Articular chondrocyte of knee joint (primary cell): ENCODE data around the gene CBX7. TPM values are rescaled to one million over a fixed set of nuclear protein-coding genes. Genes with fewer than 3 reads are reported as not detected.

Source experiments
- small RNA-seq: library from RNA; depleted of rRNA; stranded (forward); fragments of <200 nt; gene quantifications from one replicate; pipeline ENCODE3, GENCODE V24; 2012
- total RNA-seq: library from RNA; depleted of rRNA; stranded (reverse); fragments of >200 nt; gene quantifications from 2 replicates; pipeline ENCODE4 v1.2.3, GENCODE V29; 2012

Gene CBX7
- 10.7 and 11.9 TPM in 2 replicates for total RNA-seq

DNA sequence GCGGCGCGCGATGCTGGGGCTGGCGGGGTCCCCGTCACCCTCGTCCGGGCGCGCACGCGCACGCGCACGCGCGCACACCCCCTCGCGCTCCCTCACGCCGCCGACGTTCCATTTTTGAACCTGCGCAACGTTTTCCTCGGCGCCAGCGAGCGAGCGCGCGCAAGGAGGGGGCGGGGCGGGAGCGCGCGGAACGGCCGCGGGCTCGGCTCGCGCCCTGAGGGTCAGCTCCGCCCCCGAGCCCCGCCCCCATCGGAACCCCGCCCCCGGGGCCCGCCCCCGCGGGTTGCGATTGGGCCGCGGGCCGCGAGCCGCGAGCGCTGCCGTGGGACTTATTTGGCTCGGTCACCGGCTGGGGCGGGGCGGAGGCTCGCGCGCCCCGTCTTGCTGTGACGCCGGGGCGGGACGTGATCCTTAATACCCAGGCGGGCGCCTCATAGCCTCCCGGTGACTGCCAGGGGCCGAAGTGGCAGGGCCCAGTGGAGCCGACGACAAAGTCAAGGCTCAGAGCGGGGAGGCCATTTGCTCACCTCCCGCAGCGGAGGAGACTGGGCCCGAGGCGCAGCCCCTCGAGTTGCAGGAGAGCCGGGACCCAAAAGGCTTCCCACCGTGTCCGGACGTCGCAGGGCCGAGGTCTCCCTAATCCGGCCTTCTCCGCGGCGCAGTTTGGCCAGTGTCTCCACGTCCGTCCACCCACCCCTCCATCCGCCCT lies at the start of gene CBX7:
CBX7 (minus strand) TSS at position 170 of the 709 bp plus-strand sequence. CDS start 236 bp downstream, outside the sequence.

GRCh38 chr22:39097098-39098020 lies 55.1 kb downstream of the CBX7 start, which contains the start of gene APOBEC3H:
TSS of gene APOBEC3H (plus strand) at chr22:39097244. CDS start at chr22:39100279, 3,035 bp downstream.

Small RNAs within 50 kb of the gene (small RNA-seq; reads per million reads assigned to genes)
- gene COX5BP7: not detected

Other genes with a start within 250 kb of the CBX7 start
- gene APOBEC3A, start 195.1 kb downstream of the CBX7 start, total RNA-seq: not detected in 2 replicates
- 3.1 and 5.1 TPM in 2 replicates for gene APOBEC3B, start 170.3 kb downstream of the CBX7 start, total RNA-seq
- gene APOBEC3C, start 138.4 kb downstream of the CBX7 start, total RNA-seq: 16.5 and 18.6 TPM in 2 replicates
- gene APOBEC3D, start 131.6 kb downstream of the CBX7 start, total RNA-seq: 1.4 and 2.1 TPM in 2 replicates
- 4.1 and 7.8 TPM in 2 replicates for gene APOBEC3F, start 111.8 kb downstream of the CBX7 start, total RNA-seq
- gene APOBEC3G, start 75.4 kb downstream of the CBX7 start, total RNA-seq: 20.0 and 22.2 TPM in 2 replicates
- not detected in 2 replicates for gene APOBEC3H, start 55.4 kb downstream of the CBX7 start, total RNA-seq
- gene PDGFB, start 92.3 kb upstream of the CBX7 start, total RNA-seq: 0.32 TPM in 1 of 2 replicates, not detected in the other
- gene RPL3, start 166.9 kb upstream of the CBX7 start, total RNA-seq: 2,441 and 2,999 TPM in 2 replicates
- gene SYNGR1, start 197.3 kb upstream of the CBX7 start, total RNA-seq: 4.8 and 11.0 TPM in 2 replicates
- gene TAB1, start 247.1 kb upstream of the CBX7 start, total RNA-seq: 10.7 and 11.4 TPM in 2 replicates